GM19099 (cell line): ENCODE measurements around the gene ANAPC16.

Experiments used
- POLR2A ChIP-seq: IDR thresholded peaks from 3 replicates; pipeline ENCODE4 v1.6.1; 2011; ENCODE audit warnings: low read depth; ENCODE audit not compliant: insufficient read length; ENCODE audit errors: extremely low read depth

The ANAPC16 gene

DNA sequence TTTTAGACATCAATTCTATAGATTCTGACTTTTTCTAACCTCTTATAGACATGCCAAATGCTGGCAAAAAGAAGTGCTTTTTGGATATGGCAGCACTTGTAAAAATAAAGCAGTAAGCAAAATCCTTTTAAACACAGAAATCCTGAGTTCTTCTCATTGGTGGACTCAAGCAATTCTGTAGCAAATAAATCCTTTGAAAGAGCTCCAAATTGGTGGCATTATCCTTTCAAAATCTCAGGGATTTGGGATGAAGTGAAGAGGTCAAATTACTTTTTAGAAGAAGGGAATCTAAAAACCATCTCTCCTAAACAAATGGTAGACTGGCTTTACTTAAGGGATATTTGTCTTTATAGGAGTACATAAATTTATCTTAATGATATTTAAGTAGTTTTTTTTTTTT is 17.8 kb downstream of the ANAPC16 start:
- no peak for TF ChIP-seq POLR2A

DNA sequence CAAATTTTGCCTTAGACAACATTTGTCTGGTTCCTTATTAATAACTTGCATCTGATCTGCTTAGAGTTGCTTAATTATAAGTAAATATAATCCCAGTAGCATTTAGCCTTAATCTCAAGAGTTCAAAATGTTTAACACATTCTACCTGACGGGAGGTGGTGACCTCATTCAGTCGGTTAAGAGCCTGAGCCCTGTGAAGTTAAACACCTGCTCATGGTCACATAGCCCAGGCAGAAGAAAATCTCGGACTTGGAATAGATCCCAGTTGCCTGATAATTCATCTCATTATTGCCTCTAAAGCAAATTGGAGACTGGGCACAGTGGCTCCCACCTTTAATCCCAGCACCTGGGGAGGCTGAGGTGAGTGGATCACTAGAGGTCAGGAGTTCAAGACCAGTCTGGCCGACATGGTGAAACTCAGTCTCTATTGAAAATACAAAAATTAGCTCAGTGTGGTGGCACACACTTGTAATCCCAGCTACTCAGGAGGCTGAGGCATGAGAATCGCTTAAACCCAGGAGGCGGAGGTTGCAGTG is 18.8 kb downstream of the ANAPC16 start:
- no peak for TF ChIP-seq POLR2A

DNA sequence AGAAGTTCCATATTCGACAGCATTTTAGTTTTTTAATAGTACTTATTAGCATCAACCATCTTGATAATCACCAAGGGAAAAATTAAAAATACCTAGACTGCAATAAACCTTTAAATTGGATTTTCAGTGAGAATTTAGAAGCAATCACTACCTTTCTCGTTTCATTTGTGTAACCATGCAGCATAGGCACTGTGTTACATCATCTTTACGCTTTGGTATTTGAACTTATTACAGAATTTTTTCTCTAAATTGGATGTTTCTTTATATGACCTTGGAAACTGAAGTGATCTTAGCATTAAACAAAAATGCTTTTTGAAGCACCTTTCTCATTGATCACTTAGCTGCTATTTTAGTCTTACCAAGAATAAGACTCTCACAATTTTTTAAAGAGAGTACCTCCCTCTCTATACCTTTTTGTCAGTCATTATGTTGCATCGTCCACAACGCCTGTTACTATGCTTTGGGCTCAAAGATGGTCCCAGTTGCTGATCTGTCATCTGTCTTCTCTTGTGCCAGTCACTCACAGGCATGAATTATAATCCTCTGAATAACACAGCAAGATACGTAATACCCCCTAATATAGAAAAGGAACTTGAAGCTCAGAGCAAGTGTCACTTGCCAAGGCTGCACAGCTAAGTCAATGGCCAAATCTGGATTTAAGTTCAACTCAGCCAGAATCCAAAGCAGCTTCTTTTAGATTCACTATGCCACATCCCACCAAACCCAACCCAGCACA is 19.9 kb downstream of the ANAPC16 start:
- TF ChIP-seq POLR2A, result no peak

DNA sequence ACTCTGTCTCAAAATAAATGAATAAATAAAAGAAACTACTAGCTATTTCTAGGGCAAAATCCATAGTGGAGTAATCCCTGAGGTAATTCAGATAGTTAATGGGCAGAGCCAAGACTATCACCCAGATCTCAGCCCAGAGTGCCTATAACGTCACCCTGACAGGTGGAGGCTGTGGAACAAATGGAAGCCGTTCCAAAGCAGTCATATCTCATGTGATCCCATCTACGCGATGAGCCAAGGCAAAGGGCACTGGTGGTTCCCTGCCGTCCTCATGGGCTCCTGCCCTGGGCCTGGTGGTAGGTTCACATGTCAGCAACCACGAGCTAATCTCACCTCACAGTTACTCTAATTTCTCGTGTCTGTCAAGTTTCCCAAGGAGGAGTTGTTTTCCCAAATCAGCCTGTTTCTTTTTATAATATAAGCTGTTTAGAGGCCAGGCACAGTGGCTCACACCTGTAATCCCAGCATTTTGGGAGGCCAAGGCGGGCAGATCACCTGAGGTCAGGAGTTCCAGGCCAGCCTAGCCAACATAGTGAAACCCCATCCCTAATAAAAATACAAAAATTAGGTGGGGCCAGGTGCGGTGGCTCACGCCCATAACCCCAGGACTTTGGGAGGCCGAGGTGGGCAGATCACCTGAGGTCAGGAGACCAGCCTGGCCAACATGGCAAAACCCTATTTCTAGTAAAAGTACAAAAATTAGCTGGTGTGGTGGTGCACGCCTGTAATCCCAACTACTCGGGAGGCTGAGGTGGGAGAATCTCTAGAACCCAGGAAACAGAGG is 22.8 kb downstream of the ANAPC16 start:
- TF ChIP-seq POLR2A, result no peak

DNA sequence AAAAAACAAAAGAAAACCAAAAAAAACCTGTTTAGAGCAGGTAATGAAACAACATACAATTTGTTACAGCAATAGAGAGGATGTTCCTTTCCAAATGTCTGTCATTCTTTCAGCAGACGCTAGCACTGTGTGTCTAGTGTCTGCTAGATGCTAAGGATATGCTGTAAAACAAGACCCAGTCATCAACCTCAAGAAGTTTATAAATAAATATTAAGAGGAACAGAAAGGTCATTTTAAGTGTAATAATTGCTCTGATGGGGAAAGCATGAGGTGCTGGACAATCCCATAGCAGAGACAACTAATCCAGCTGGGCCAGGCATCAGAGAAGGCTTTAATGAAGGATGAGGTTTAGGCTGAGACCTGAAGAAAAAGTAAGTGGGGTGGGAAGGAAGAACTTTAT is 23.6 kb downstream of the ANAPC16 start:
- no peak for TF ChIP-seq POLR2A

DNA sequence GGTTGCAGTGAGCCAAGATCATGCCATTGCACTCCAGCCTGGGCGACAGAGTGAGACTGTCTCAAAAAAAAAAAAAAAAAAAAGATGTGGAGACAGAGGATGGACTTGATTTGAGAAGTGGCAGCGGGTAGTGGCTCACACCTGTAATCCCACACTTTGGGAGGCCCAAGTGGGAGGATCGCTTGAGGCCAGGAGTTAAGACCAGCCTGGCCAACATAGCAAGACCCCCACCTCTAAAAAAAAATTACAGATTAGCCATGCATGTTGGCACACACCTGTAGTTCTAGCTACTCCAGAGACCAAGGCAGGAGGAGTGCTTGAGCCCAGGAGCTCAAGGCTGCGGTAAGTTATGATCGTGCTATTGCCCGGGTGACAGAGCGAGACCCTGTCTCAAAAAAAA is 24.6 kb downstream of the ANAPC16 start:
- no peak for TF ChIP-seq POLR2A

DNA sequence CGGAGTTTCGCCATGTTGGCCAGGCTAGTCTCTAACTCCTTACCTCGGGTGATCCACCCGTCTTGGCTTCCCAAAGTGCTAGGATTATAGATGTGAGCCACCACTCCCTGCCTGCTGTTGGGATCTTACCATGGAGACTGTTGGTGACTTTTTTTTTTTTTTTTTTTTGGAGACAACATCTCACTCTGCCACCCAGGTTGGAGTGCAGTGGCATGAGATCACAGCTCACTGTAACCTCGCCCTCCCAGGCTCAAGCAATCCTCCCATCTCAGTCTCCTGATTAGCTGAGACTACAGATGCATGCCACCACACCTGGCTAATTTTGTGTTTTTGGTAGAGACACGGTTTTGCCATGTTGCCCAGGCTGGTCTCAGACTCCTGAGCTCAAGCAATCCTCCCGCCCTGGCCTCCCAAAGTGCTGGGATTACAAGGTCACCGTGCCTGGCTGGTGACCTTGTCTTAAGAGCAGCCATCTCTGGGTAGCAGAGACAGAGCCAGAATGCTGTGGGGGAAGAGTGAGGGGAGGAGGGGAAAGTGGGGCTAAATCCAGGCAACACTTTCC is 26.0 kb downstream of the ANAPC16 start:
- no peak for TF ChIP-seq POLR2A

DNA sequence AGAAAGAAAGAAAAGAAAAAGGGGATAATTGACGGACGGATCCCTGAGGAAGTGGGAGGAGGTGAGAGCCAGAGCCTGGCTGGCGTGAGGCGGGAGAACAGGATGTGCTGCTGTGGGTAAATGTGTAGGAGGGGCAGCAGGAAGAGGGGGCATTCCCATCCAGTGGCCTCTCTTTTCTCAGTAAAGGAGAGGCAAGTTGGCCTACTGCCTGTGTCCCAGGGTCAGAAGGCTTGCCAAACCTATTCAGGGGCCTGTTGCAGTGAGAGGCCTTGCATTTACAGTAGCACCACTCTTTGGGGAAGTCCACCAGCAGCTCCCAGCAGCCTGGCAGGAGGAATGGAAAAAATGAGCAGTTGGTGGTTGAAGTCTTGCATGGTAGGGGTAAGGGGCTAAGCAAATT is 26.9 kb downstream of the ANAPC16 start:
- no peak for TF ChIP-seq POLR2A

DNA sequence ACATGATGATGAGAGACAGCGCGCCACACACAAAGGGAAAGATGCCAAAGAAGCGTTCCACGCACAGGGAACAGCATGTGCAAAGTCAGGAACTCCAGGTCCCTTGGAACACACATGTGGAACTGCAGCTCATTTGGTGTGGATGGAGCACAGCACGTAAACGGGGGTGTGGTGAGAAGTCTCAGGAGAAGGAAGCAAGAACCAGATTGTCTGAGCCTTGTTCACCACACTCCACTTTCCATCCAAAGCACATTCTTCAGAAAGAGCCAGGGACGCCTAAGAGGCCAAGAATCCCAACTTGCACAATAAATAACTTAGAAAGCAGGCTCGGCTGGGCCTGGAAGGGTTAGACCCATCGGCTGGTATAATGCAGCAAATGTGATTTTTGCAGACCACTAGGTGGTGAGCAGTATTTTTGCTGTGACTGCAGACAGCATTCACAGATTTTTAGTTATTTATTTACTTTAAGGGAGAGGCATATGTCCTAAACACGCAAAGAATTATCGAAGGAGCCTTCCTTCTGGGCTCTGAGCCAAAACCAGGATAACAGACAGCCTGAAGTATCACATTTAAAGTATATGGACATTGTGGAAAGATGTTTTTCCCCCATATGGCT is 28.1 kb downstream of the ANAPC16 start:
- TF ChIP-seq POLR2A, result no peak

DNA sequence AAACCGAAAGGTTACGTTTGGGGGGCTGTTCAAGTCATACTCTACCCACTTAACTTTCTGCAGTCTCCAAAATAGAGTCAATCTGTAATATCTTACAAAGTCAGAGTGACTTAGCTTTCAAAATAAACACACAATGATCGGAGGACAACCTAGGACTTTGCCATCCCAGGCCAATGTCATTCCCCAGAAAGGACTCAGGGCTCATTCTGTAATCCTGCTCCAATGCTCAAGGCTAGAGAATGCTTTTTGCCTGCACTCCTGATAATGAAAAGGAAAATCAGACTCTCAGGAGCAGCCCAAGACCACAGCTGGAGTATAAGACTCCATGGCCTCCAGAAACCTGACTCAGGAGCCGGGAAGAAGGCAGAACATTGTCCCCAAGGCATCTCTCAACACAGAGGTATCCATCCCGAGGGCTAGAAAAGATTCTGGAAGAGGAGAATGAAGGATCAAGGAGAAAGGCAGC is 28.8 kb downstream of the ANAPC16 start:
- no peak for TF ChIP-seq POLR2A

DNA sequence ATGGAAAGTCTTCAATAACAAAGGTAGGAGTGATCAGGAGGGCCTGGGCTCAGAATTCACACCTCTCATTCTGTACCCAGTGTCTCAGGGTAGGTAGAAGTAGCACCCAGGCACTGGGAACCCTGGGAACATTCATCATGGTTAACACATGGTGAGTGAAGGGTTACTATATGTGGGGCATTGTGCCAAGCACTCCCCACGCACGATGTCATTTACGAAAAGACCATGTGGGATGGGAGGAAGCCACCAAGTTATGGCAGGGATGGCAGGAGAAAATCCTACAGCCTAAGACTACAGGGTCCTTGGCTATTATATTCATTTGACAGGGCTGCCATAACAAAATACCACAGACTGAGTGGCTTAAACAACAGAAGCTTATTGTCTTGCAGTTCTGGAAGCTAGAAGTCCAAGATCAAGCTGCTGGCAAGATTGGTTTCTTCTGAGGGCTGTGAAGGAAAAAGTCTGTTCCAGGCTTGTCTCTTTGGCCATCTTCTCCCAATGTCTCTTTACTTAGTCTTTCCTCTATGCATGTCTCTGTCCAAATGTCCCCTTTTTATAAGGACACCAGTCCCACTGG is 30.2 kb downstream of the ANAPC16 start:
- no peak for TF ChIP-seq POLR2A

DNA sequence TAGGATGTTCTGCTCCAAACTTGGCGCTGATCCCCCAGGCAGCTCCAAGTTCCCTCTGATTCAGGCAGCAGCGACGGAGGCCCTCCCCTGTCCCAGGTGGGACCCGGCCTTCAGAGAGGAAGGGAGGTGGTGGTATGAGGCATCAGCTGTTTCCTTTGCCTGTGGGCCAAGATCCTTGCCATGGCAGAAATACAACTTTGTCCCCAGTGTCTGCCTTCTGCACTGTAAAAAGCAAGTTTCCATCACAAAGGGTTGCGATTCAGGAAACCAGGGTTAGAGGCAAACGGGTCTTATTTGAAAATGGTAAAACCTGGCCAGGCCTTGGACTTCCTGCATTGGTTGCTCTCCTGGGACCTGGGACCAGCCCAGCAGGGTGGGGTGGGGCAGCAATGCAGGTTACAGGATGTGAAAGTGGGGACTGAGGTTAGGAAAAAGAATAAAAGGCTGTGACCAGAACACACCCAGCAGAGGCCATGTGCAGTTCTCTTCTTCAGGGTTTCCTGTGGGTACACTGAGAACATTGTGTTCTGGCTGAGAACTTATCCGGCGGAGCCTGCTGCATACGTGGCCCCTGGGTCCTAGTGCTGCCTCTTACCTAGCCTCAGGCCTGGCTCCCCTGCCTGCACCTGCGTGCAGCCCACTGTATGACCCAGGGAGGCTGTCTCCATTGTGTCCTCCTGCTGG is 32.8 kb downstream of the ANAPC16 start:
- peak; percentile 87 for TF ChIP-seq POLR2A

DNA sequence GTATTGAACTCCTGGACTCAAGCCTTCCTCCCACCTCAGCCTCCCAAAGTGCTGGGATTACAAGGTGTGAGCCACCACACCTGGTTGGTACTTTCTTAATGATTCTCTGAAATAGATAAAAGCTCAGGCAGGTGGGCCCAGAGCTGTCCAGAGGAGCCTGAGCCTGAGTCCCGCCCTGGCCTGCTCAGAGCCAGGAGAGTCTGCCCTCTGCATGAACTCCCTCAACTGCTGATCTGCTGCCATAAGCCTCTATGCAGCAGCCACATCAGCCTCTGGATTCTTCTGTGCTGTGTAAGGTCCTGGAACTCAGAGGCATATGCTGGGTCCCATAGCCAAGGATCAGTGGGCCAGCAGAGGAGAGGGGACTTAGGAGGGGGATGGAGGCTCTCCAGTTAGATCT is 34.9 kb downstream of the ANAPC16 start:
- no peak for TF ChIP-seq POLR2A

DNA sequence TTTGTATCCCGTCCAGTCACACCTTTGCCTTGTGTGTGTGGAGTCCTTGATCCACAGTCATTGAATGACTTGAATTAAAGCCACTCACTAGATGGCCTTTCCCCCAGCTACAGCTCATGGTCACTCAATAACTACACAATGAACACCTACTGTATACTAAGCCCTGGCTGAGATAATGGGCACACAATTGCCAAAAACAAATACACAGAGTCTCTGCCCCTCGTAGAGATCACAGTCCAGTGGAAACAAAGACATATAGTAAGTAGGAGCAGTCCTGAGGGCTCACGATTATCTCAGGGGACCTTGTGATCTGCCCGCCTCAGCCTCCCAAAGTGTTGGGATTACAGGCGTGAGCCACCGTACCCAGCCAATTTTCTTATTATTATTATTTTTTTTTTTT is 35.8 kb downstream of the ANAPC16 start:
- TF ChIP-seq POLR2A, result no peak
